GM18498 (cell line): Measurements from ENCODE around the gene ARHGEF28.
A peak's percentile ranks its signal among the peaks of the same experiment; 100 is the strongest.

ENCODE experiments used
- ATAC-seq: cut with Tn5 transposase; IDR thresholded peaks from one replicate; pipeline ENCODE4 v1.9.1; 2021; ENCODE audit warnings: mild to moderate bottlenecking, moderate library complexity; ENCODE audit not compliant: unreplicated experiment

Gene ARHGEF28

GRCh38 chr5:73770172-73771025 is 144.4 kb downstream of the ARHGEF28 start:
- ATAC-seq, result no peak

- no peak for ATAC-seq
Measured at GRCh38 chr5:73774924-73775323, 148.9 kb downstream of the ARHGEF28 start.

GRCh38 chr5:73776405-73776804 is 150.4 kb downstream of the ARHGEF28 start:
- ATAC-seq, result no peak

GRCh38 chr5:73777192-73777591 is 151.2 kb downstream of the ARHGEF28 start:
- no peak for ATAC-seq

- ATAC-seq, result no peak
Measured at GRCh38 chr5:73780302-73781080, 154.5 kb downstream of the ARHGEF28 start.

- no peak for ATAC-seq
Measured at GRCh38 chr5:73781107-73781768, 155.2 kb downstream of the ARHGEF28 start.

GRCh38 chr5:73783828-73784227 is 157.8 kb downstream of the ARHGEF28 start:
- no peak for ATAC-seq

- ATAC-seq, result no peak
Measured at GRCh38 chr5:73786043-73786831, 160.2 kb downstream of the ARHGEF28 start.

GRCh38 chr5:73789851-73790281 is 163.9 kb downstream of the ARHGEF28 start:
- ATAC-seq, result no peak

GRCh38 chr5:73791389-73791788 is 165.4 kb downstream of the ARHGEF28 start:
- no peak for ATAC-seq

GRCh38 chr5:73792687-73793320 is 166.8 kb downstream of the ARHGEF28 start:
- ATAC-seq, result peak; percentile 64

GRCh38 chr5:73793911-73794310 is 167.9 kb downstream of the ARHGEF28 start:
- no peak for ATAC-seq

GRCh38 chr5:73796164-73797131 is 170.5 kb downstream of the ARHGEF28 start:
- peak; percentile 69 for ATAC-seq

GRCh38 chr5:73797132-73797510 is 171.1 kb downstream of the ARHGEF28 start:
- no peak for ATAC-seq

GRCh38 chr5:73799401-73799972 is 173.5 kb downstream of the ARHGEF28 start:
- ATAC-seq, result no peak

- no peak for ATAC-seq
Measured at GRCh38 chr5:73801686-73802085, 175.7 kb downstream of the ARHGEF28 start.

- no peak for ATAC-seq
Measured at GRCh38 chr5:73805449-73805848, 179.5 kb downstream of the ARHGEF28 start.

- ATAC-seq, result no peak
Measured at GRCh38 chr5:73808911-73809310, 182.9 kb downstream of the ARHGEF28 start.

- no peak for ATAC-seq
Measured at GRCh38 chr5:73810429-73810828, 184.4 kb downstream of the ARHGEF28 start.
